ENCODE data around the gene CEP76. TPM values are rescaled to one million over a fixed set of nuclear protein-coding genes. Genes with fewer than 3 reads are reported as not detected.

The CEP76 gene
- total and polyA plus RNA-seq, 2 donors (not counting 1 experiment from before 2014, with no cell fraction given), result 5.3 to 10.0 TPM

GRCh38 chr18:12630136-12630535 is 72.4 kb downstream of the CEP76 start:
- no peaks in the 10 kb centered on the region for H3K4me1 Mint-ChIP-seq

More at GRCh38 chr18:12630136-12630535, 72.4 kb downstream of the CEP76 start:
- Histone ChIP-seq H4K20me1 (ENCODE audit: control insufficient read depth, insufficient read depth, low read length, poor library complexity, severe bottlenecking) (no peaks in the 10 kb centered on the region), H3K4me3 (ENCODE audit: control extremely low read depth in 1 of 5, extremely low read depth in 1 of 5, insufficient read depth in 1 of 5, low read depth in 2 of 5, low read length in 4 of 5) (no peak overlapping the region), H3K9ac (ENCODE audit: low read length) (no peak overlapping the region), H3K36me3 (replicated peaks in 1 of 2; ENCODE audit: control extremely low read depth in 1 of 2, control insufficient read depth in 1 of 2, extremely low read depth in 1 of 2, insufficient read depth in 2 of 2, low read length in 1 of 2) (no peaks in the 10 kb centered on the region), H3K9me3 (ENCODE audit: control extremely low read depth in 1 of 3, control insufficient read depth in 2 of 3, insufficient read depth in 1 of 3, low read length in 2 of 3) (no peaks in the 10 kb centered on the region), H2AFZ (ENCODE audit: insufficient read depth, low read depth, low read length, poor library complexity, severe bottlenecking) (no peak overlapping the region), H3K27me3 (replicated peaks in 1 of 4; ENCODE audit: control extremely low read depth in 1 of 4, control insufficient read depth in 3 of 4, insufficient read depth in 4 of 4, low read length in 3 of 4) (no peaks in the 10 kb centered on the region), H3K4me2 (replicated peaks; ENCODE audit: low read depth, low read length, poor library complexity, severe bottlenecking) (no peak overlapping the region), H3K27ac (ENCODE audit: low read length in 2 of 2) (no peak overlapping the region), H3K79me2 (ENCODE audit: control insufficient read depth, insufficient read depth, low read length) (no peaks in the 10 kb centered on the region), H3K4me1 (ENCODE audit: control insufficient read depth in 2 of 2, insufficient read depth in 2 of 2, low read length in 2 of 2) (no peaks in the 10 kb centered on the region)
- ChIA-PET CTCF (no interaction called here), POLR2A (no interaction called here)
- no peak for DNase-seq
- TF ChIP-seq CTCF (IDR thresholded peaks at IDR 0.05) (no peak), EZH2 (IDR thresholded peaks at IDR 0.05; ENCODE audit: borderline replicate concordance, insufficient read depth, low read depth, low read length, poor library complexity, severe bottlenecking) (no peak)
- Mint-ChIP-seq H3K4me3 (no peak overlapping the region), H3K9me3 (ENCODE audit: insufficient read depth) (no peaks in the 10 kb centered on the region), H3K27ac (no peak overlapping the region), H3K27me3 (peaks cover 2% of the 10 kb centered on the region)
- 86% methylated on average over 1 of the region's 7 CpGs for WGBS (ENCODE audit: insufficient coverage)
- intact Hi-C loops (cut with micrococcal nuclease), result no loop called here
- no peak for ATAC-seq (ENCODE audit: low read depth)

Data from B cell (primary cell).